Esophagus muscularis mucosa (tissue), 4 donors: ENCODE measurements around the gene SULT1A1. TPM values are rescaled to one million over a fixed set of nuclear protein-coding genes. Genes with fewer than 3 reads are reported as not detected.

Source experiments
- DNase-seq: peaks from one replicate; pipeline ENCODE4 v3.0.0-alpha.2; 2017; ENCODE audit errors: extremely low spot score
- H3K27ac ChIP-seq, 4 donors: fragments of 200-600 bp; sonication (generic); replicated peaks in 1 of 4; 1 replicate in 3 of 4; 2 replicates in 1 of 4; pipeline ENCODE4 v1.5.1; 2016 to 2019; ENCODE audit warnings: mild to moderate bottlenecking in 1 of 4
- H3K27me3 ChIP-seq, 4 donors: fragments of 200-600 bp; sonication (generic); one replicate each; pipeline versions ENCODE4 v1.5.1 to v1.6.0; 2016 to 2019
- H3K36me3 ChIP-seq, 4 donors: fragments of 200-600 bp; sonication (generic); one replicate each; pipeline ENCODE4 v1.5.1; 2016 to 2019
- H3K4me1 ChIP-seq, 4 donors: fragments of 200-600 bp; sonication (generic); one replicate each; pipeline ENCODE4 v1.5.1; 2016 to 2019
- H3K4me3 ChIP-seq, 4 donors: fragments of 200-600 bp; sonication (generic); 1 replicate in 2 of 4; 2 replicates in 2 of 4; pipeline ENCODE4 v1.5.1; 2016 to 2019; ENCODE audit warnings: mild to moderate bottlenecking in 4 of 4, moderate library complexity in 1 of 4
- H3K9me3 ChIP-seq, 4 donors: fragments of 200-600 bp; sonication (generic); 1 replicate in 3 of 4; 2 replicates in 1 of 4; pipeline ENCODE4 v1.5.1; 2016 to 2019
- CTCF ChIP-seq, 3 experiments: fragments of 200-600 bp in 2 of 3; fragments of 450-650 bp in 1 of 3; sonication (generic) in 2 of 3; IDR thresholded peaks; one replicate each; pipeline ENCODE4 v1.5.1; 2017 to 2019; ENCODE audit warnings: antibody characterized with exemption in 3 of 3, mild to moderate bottlenecking in 2 of 3, moderate library complexity in 1 of 3
- EP300 ChIP-seq: sonication (generic); formaldehyde crosslinking; IDR thresholded peaks from one replicate; pipeline ENCODE4 v1.6.1; 2017; ENCODE audit warnings: antibody characterized with exemption
- POLR2A ChIP-seq: fragments of 450-650 bp; IDR thresholded peaks from one replicate; pipeline ENCODE4 v1.6.1; 2017; ENCODE audit warnings: antibody characterized with exemption, moderate library complexity, mild to moderate bottlenecking, low read depth
- POLR2AphosphoS5 ChIP-seq, 2 donors: sonication (generic); formaldehyde crosslinking; IDR thresholded peaks; one replicate each; pipeline ENCODE4 v1.6.1; 2017; ENCODE audit warnings: antibody characterized with exemption in 2 of 2
- WGBS: methylation state at CpG from one replicate; pipeline ENCODE4 v1.1.5; 2018; 5-methylcytosine and 5-hydroxymethylcytosine counted together
- intact Hi-C: fragments of 100-400 bp; cut with DNase I; formaldehyde crosslinking; loops from one replicate; pipeline ENCODE4 v1.15.1; 2023
- total RNA-seq, 4 donors: library from RNA; depleted of rRNA; stranded (reverse); fragments of >200 nt; gene quantifications; one replicate each; pipeline versions ENCODE4 v1.1.0 to v1.2.1, GENCODE V29; 2016

Gene SULT1A1
- total RNA-seq, 4 donors from 2014 or later, result 10.4 to 22.0 (median 16.7) TPM

GRCh38 chr16:28587386-28587785 lies 22.5 kb downstream of the SULT1A1 start:
- 84% methylated on average over 8 of the region's 8 CpGs for WGBS
- Histone ChIP-seq H3K27ac (no peak overlapping the region), H3K4me1 (no peaks in the 10 kb centered on the region), H3K36me3 (peaks cover 76 to 100% (median 95%) of the 10 kb centered on the region in 4 donors), H3K9me3 (no peaks in the 10 kb centered on the region), H3K27me3 (no peaks in the 10 kb centered on the region), H3K4me3 (no peak overlapping the region)
- intact Hi-C loops, result no loop called here
- no peak for TF ChIP-seq EP300
- TF ChIP-seq CTCF (IDR thresholded peaks at IDR 0.05), result no peak
- TF ChIP-seq POLR2AphosphoS5 (IDR thresholded peaks at IDR 0.05), result no peak
- TF ChIP-seq POLR2A, result no peak
- DNase-seq, result no peak

GRCh38 chr16:28586466-28586865 lies 23.4 kb downstream of the SULT1A1 start:
- DNase-seq, result no peak
- H3K27me3 ChIP-seq, result no peaks in the 10 kb centered on the region
- H3K4me1 ChIP-seq, result no peaks in the 10 kb centered on the region
- TF ChIP-seq CTCF (IDR thresholded peaks at IDR 0.05), result no peak
- TF ChIP-seq POLR2AphosphoS5 (IDR thresholded peaks at IDR 0.05), result no peak
- TF ChIP-seq POLR2A, result no peak
- no peak for TF ChIP-seq EP300
- no peak overlapping the region for H3K27ac ChIP-seq
- no peaks in the 10 kb centered on the region for H3K9me3 ChIP-seq
- WGBS, result 85% methylated on average over 3 of the region's 3 CpGs
- intact Hi-C loops, result no loop called here
- no peak overlapping the region for H3K4me3 ChIP-seq
- peaks cover 81 to 100% (median 96%) of the 10 kb centered on the region in 4 donors for H3K36me3 ChIP-seq

- DNase-seq, result no peak
- 87% methylated on average over 11 of the region's 11 CpGs for WGBS
- Histone ChIP-seq H3K27ac (no peak overlapping the region), H3K36me3 (peaks cover 81 to 100% (median 96%) of the 10 kb centered on the region in 4 donors), H3K4me1 (no peaks in the 10 kb centered on the region), H3K9me3 (no peaks in the 10 kb centered on the region), H3K27me3 (no peaks in the 10 kb centered on the region), H3K4me3 (no peak overlapping the region)
- intact Hi-C loops, result no loop called here
- TF ChIP-seq POLR2A (no peak), POLR2AphosphoS5 (IDR thresholded peaks at IDR 0.05) (no peak), CTCF (IDR thresholded peaks at IDR 0.05) (no peak), EP300 (no peak)
Measured at GRCh38 chr16:28585674-28586073, 24.2 kb downstream of the SULT1A1 start.

GRCh38 chr16:28580726-28581315 lies 29.0 kb downstream of the SULT1A1 start:
- Histone ChIP-seq H3K4me1 (no peaks in the 10 kb centered on the region), H3K4me3 (no peak overlapping the region), H3K9me3 (no peaks in the 10 kb centered on the region), H3K27ac (no peak overlapping the region), H3K36me3 (peaks cover 43 to 58% (median 51%) of the 10 kb centered on the region in 4 donors), H3K27me3 (no peaks in the 10 kb centered on the region)
- intact Hi-C loops, result no loop called here
- WGBS, result 97% methylated on average over 15 of the region's 15 CpGs
- TF ChIP-seq POLR2A (no peak), CTCF (IDR thresholded peaks at IDR 0.05) (no peak), POLR2AphosphoS5 (IDR thresholded peaks at IDR 0.05) (no peak), EP300 (no peak)
- DNase-seq, result no peak
